SK-N-SH (cell line): ENCODE data around the gene PCSK5.

Experiments
- GABPA ChIP-seq: IDR thresholded peaks from 2 replicates; pipeline ENCODE4 v1.4.0; 2012; ENCODE audit warnings: low read depth, mild to moderate bottlenecking
- NFIC ChIP-seq: IDR thresholded peaks from 2 replicates; pipeline ENCODE4 v1.4.0; 2012; ENCODE audit warnings: borderline replicate concordance
- NRF1 ChIP-seq: IDR thresholded peaks from 2 replicates; pipeline ENCODE4 v1.6.1; 2012; ENCODE audit warnings: low read depth, mild to moderate bottlenecking, low read length
- POLR2AphosphoS5 ChIP-seq: IDR thresholded peaks from 2 replicates; pipeline ENCODE4 v1.6.1; 2012; ENCODE audit warnings: low read depth, low read length
- USF1 ChIP-seq: IDR thresholded peaks from 2 replicates; pipeline ENCODE4 v1.4.0; 2012; ENCODE audit warnings: low read depth, borderline replicate concordance
- USF2 ChIP-seq: fragments of 150-350 bp; IDR thresholded peaks from 2 replicates; pipeline ENCODE4 v1.6.1; 2017; ENCODE audit warnings: antibody characterized with exemption, low read length, low read depth, borderline replicate concordance
- YY1 ChIP-seq: IDR thresholded peaks from 2 replicates; pipeline ENCODE4 v1.4.0; 2012; ENCODE audit warnings: low read depth, mild to moderate bottlenecking
- TF ChIP-seq, protein P1 (sequence below): fragments of 200-600 bp; sonication (generic); IDR thresholded peaks from 2 replicates; pipeline ENCODE4 v1.6.1; 2017; ENCODE audit warnings: antibody characterized with exemption, mild to moderate bottlenecking, moderate library complexity

GRCh38 chr9:75995066-75995465 is 104.6 kb downstream of the PCSK5 start:
- TF ChIP-seq YY1 (no peak), USF1 (no peak), POLR2AphosphoS5 (no peak), GABPA (no peak), USF2 (no peak), NRF1 (no peak), NFIC (no peak)
- TF ChIP-seq, protein P1, sequence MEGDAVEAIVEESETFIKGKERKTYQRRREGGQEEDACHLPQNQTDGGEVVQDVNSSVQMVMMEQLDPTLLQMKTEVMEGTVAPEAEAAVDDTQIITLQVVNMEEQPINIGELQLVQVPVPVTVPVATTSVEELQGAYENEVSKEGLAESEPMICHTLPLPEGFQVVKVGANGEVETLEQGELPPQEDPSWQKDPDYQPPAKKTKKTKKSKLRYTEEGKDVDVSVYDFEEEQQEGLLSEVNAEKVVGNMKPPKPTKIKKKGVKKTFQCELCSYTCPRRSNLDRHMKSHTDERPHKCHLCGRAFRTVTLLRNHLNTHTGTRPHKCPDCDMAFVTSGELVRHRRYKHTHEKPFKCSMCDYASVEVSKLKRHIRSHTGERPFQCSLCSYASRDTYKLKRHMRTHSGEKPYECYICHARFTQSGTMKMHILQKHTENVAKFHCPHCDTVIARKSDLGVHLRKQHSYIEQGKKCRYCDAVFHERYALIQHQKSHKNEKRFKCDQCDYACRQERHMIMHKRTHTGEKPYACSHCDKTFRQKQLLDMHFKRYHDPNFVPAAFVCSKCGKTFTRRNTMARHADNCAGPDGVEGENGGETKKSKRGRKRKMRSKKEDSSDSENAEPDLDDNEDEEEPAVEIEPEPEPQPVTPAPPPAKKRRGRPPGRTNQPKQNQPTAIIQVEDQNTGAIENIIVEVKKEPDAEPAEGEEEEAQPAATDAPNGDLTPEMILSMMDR, result no peak
